ENCODE measurements around the gene OPCML. TPM values are rescaled to one million over a fixed set of nuclear protein-coding genes. Genes with fewer than 3 reads are reported as not detected.

The OPCML gene
- total RNA-seq, 2 donors from 2014 or later: under 0.01 TPM; not detected in 1

DNA sequence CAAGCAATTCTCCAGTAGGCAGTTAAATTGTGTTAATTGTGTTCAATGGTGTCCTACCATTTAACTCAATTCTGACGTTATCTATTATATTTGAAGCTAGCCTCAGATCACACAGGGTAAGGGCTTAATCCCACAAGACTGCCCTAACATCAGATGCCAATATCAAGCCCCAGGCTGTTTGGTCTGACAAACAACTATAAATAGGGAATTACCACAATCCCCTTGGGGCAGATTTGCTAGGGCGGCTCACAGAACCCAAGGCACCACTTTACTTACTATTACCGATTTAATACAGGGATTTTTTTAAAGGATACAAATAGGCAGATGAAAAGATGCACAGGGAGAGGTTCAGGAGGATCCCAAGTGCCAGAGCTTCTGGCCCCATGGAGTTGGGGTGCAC lies 678.4 kb downstream of the OPCML start:
- no peak for DNase-seq
- Histone ChIP-seq H3K36me3 (replicated peaks in 1 of 2; ENCODE audit: insufficient read depth in 1 of 2, low read depth in 2 of 2) (no peaks in the 10 kb centered on the region), H3K4me3 (no peak overlapping the region), H3K27ac (no peak overlapping the region), H3K9me3 (no peaks in the 10 kb centered on the region), H3K4me1 (no peaks in the 10 kb centered on the region), H3K27me3 (no peaks in the 10 kb centered on the region)
- intact Hi-C loops (cut with DNase I): no loop called here
- WGBS, 2 donors: 69 to 78% methylated on average over 3 of the region's 3 CpGs
- no peak for TF ChIP-seq POLR2A (IDR thresholded peaks at IDR 0.05)
- TF ChIP-seq, protein P1, sequence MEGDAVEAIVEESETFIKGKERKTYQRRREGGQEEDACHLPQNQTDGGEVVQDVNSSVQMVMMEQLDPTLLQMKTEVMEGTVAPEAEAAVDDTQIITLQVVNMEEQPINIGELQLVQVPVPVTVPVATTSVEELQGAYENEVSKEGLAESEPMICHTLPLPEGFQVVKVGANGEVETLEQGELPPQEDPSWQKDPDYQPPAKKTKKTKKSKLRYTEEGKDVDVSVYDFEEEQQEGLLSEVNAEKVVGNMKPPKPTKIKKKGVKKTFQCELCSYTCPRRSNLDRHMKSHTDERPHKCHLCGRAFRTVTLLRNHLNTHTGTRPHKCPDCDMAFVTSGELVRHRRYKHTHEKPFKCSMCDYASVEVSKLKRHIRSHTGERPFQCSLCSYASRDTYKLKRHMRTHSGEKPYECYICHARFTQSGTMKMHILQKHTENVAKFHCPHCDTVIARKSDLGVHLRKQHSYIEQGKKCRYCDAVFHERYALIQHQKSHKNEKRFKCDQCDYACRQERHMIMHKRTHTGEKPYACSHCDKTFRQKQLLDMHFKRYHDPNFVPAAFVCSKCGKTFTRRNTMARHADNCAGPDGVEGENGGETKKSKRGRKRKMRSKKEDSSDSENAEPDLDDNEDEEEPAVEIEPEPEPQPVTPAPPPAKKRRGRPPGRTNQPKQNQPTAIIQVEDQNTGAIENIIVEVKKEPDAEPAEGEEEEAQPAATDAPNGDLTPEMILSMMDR (IDR thresholded peaks at IDR 0.05): no peak
- no peak for ATAC-seq

DNA sequence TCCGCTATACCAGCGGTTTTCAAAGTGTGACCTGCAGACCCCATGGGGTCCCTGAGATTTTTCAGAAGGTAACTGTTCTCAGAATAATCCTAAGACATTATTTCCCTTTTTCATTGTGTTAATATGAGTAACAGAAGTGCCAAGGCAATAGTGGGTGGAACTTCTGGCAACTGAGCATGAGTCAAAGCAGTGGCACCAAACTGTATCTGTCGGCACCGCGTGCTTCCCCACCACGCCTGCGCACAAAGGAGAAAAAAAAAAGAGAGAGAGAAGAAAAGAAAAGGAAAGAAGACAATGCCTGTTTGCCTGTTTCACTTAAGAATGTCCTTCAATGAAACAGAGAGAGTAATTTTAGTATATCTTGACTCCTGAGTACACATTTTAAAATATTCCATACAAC lies 679.9 kb downstream of the OPCML start:
- Histone ChIP-seq H3K4me3 (no peak overlapping the region), H3K36me3 (replicated peaks in 1 of 2; ENCODE audit: insufficient read depth in 1 of 2, low read depth in 2 of 2) (no peaks in the 10 kb centered on the region), H3K27me3 (no peaks in the 10 kb centered on the region), H3K27ac (no peak overlapping the region), H3K4me1 (no peaks in the 10 kb centered on the region), H3K9me3 (no peaks in the 10 kb centered on the region)
- intact Hi-C loops (cut with DNase I): no loop called here
- no peak for ATAC-seq
- TF ChIP-seq POLR2A (IDR thresholded peaks at IDR 0.05): no peak
- TF ChIP-seq, protein P1 (IDR thresholded peaks at IDR 0.05): no peak
- no peak for DNase-seq
- WGBS, 2 donors: 88% methylated on average over 7 of the region's 7 CpGs

DNA sequence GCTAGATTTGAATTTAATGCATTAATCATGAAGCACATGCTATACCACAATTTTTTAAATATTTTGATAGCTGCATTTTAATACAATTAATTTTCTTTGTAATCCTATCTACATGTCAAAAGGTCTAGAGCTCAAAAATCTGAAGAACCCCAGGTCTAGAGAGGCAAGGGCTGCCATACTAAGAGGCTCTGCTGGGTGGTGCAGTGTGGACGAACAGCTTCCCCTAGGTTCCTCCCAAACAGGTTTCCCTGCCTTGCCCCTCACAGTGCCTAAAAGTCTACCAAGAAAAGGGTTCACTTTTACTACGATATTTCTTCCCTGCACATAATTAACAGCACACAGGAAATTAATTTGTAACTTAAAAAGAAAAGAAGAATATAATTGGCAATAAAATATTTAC lies 681.1 kb downstream of the OPCML start:
- no peak for DNase-seq
- Histone ChIP-seq H3K9me3 (no peaks in the 10 kb centered on the region), H3K4me3 (no peak overlapping the region), H3K4me1 (no peaks in the 10 kb centered on the region), H3K36me3 (replicated peaks in 1 of 2; ENCODE audit: insufficient read depth in 1 of 2, low read depth in 2 of 2) (no peaks in the 10 kb centered on the region), H3K27ac (no peak overlapping the region), H3K27me3 (no peaks in the 10 kb centered on the region)
- 58 to 61% methylated on average over 2 of the region's 2 CpGs for WGBS, 2 donors
- TF ChIP-seq, protein P1 (IDR thresholded peaks at IDR 0.05): no peak
- no peak for TF ChIP-seq POLR2A (IDR thresholded peaks at IDR 0.05)
- no peak for ATAC-seq
- intact Hi-C loops (cut with DNase I): no loop called here

DNA sequence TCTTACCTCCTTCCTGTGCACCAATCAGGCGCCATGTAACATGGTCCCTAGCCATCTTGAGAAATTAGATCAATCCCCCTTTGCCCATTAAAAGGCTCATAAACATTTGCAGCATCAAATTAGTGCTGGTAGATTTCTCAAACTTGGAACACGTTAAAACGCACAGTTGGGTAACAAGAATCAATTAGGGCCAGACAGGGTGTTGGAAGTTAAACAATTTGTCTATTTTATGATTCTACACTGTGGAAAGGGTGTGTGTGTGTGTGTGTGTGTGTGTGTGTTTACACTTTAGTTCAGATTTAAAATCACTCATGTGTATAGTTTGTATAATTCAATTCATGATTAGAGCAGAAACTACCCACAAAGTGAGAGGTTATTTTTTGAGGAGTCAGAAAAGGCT lies 682.0 kb downstream of the OPCML start:
- no peaks in the 10 kb centered on the region for H3K4me1 ChIP-seq
- no peak overlapping the region for H3K27ac ChIP-seq
- no peaks in the 10 kb centered on the region for H3K27me3 ChIP-seq
- H3K36me3 ChIP-seq (replicated peaks in 1 of 2; ENCODE audit: insufficient read depth in 1 of 2, low read depth in 2 of 2): no peaks in the 10 kb centered on the region
- no peak for DNase-seq
- H3K9me3 ChIP-seq: no peaks in the 10 kb centered on the region
- 70 to 76% methylated on average over 3 of the region's 3 CpGs for WGBS, 2 donors
- H3K4me3 ChIP-seq: no peak overlapping the region
- intact Hi-C loops (cut with DNase I): no loop called here
- no peak for ATAC-seq
- no peak for TF ChIP-seq POLR2A (IDR thresholded peaks at IDR 0.05)
- TF ChIP-seq, protein P1 (IDR thresholded peaks at IDR 0.05): no peak

DNA sequence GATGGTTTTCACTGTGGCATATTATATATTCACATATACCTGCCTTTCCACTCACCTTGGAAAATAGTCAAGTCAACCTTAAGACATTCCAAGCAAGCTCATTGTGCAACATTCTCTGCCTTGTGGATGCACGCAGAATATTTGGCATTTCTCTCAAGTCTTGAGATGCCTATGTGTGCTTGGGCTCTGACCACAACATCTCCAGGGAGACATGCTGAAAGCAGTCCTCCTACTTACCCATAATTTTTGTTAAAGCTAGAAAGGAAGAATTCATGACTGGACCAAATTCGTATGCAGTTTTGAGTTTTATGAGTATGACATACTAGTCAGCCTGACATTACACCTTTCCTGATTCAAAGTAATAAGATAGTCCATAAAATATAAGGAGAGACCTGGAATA lies 684.0 kb downstream of the OPCML start:
- no peak for ATAC-seq
- Histone ChIP-seq H3K36me3 (replicated peaks in 1 of 2; ENCODE audit: insufficient read depth in 1 of 2, low read depth in 2 of 2) (no peaks in the 10 kb centered on the region), H3K27me3 (no peaks in the 10 kb centered on the region), H3K27ac (no peak overlapping the region), H3K4me1 (no peaks in the 10 kb centered on the region), H3K4me3 (no peak overlapping the region), H3K9me3 (no peaks in the 10 kb centered on the region)
- DNase-seq: no peak
- intact Hi-C loops (cut with DNase I): no loop called here
- TF ChIP-seq POLR2A (IDR thresholded peaks at IDR 0.05): no peak
- TF ChIP-seq, protein P1 (IDR thresholded peaks at IDR 0.05): no peak
- WGBS, 2 donors: 59 to 70% methylated on average over 2 of the region's 2 CpGs
